ENCODE results near the gene NFATC1.

The NFATC1 gene

GRCh38 chr18:79355433-79356335 is 40.0 kb upstream of the NFATC1 start:
- TF ChIP-seq FOXP2 (optimal IDR thresholded peaks at IDR 0.05; ENCODE audit: borderline replicate concordance, extremely low read depth, extremely low read length, insufficient read depth) (no peak), SIN3A (IDR thresholded peaks at IDR 0.05; ENCODE audit: borderline replicate concordance, insufficient read depth, low read length) (no peak), TAF1 (IDR thresholded peaks at IDR 0.05; ENCODE audit: borderline replicate concordance, insufficient read depth, low read length) (no peak), REST (IDR thresholded peaks at IDR 0.05; ENCODE audit: insufficient read depth in 1 of 2, low read depth in 2 of 2, low read length in 2 of 2) (no peak), POLR2AphosphoS5 (IDR thresholded peaks at IDR 0.05; ENCODE audit: low read depth, low read length) (no peak)

GRCh38 chr18:79356435-79356834 is 39.3 kb upstream of the NFATC1 start:
- TF ChIP-seq REST (IDR thresholded peaks at IDR 0.05; ENCODE audit: insufficient read depth in 1 of 2, low read depth in 2 of 2, low read length in 2 of 2) (no peak), FOXP2 (optimal IDR thresholded peaks at IDR 0.05; ENCODE audit: borderline replicate concordance, extremely low read depth, extremely low read length, insufficient read depth) (no peak), POLR2AphosphoS5 (IDR thresholded peaks at IDR 0.05; ENCODE audit: low read depth, low read length) (no peak), TAF1 (IDR thresholded peaks at IDR 0.05; ENCODE audit: borderline replicate concordance, insufficient read depth, low read length) (no peak)

GRCh38 chr18:79360933-79361332 is 34.8 kb upstream of the NFATC1 start:
- TF ChIP-seq TAF1 (IDR thresholded peaks at IDR 0.05; ENCODE audit: borderline replicate concordance, insufficient read depth, low read length) (no peak), SIN3A (IDR thresholded peaks at IDR 0.05; ENCODE audit: borderline replicate concordance, insufficient read depth, low read length) (no peak), FOXP2 (optimal IDR thresholded peaks at IDR 0.05; ENCODE audit: borderline replicate concordance, extremely low read depth, extremely low read length, insufficient read depth) (no peak)

GRCh38 chr18:79361766-79362522 is 33.8 kb upstream of the NFATC1 start:
- TF ChIP-seq REST (IDR thresholded peaks at IDR 0.05; ENCODE audit: insufficient read depth in 1 of 2, low read depth in 2 of 2, low read length in 2 of 2) (no peak), POLR2AphosphoS5 (IDR thresholded peaks at IDR 0.05; ENCODE audit: low read depth, low read length) (no peak), FOXP2 (optimal IDR thresholded peaks at IDR 0.05; ENCODE audit: borderline replicate concordance, extremely low read depth, extremely low read length, insufficient read depth) (no peak), TAF1 (IDR thresholded peaks at IDR 0.05; ENCODE audit: borderline replicate concordance, insufficient read depth, low read length) (no peak), SIN3A (IDR thresholded peaks at IDR 0.05; ENCODE audit: borderline replicate concordance, insufficient read depth, low read length) (no peak)

GRCh38 chr18:79365701-79366100 is 30.0 kb upstream of the NFATC1 start:
- TF ChIP-seq SIN3A (IDR thresholded peaks at IDR 0.05; ENCODE audit: borderline replicate concordance, insufficient read depth, low read length) (no peak), POLR2AphosphoS5 (IDR thresholded peaks at IDR 0.05; ENCODE audit: low read depth, low read length) (no peak), FOXP2 (optimal IDR thresholded peaks at IDR 0.05; ENCODE audit: borderline replicate concordance, extremely low read depth, extremely low read length, insufficient read depth) (no peak), REST (IDR thresholded peaks at IDR 0.05; ENCODE audit: insufficient read depth in 1 of 2, low read depth in 2 of 2, low read length in 2 of 2) (no peak), TAF1 (IDR thresholded peaks at IDR 0.05; ENCODE audit: borderline replicate concordance, insufficient read depth, low read length) (no peak)
